Stimulated activated CD8-positive, alpha-beta memory T cell treated with anti-CD3 and anti-CD28 coated beads, Interleukin-2, amount 100 ng/mL, for 1 hour (primary cell): ENCODE results near the gene GAB3.

Source experiments
- DNase-seq, 2 donors: peaks; one replicate each; pipeline ENCODE4 v3.0.0-alpha.2; 2020; ENCODE audit warnings: low read depth in 2 of 2

The GAB3 gene

DNA sequence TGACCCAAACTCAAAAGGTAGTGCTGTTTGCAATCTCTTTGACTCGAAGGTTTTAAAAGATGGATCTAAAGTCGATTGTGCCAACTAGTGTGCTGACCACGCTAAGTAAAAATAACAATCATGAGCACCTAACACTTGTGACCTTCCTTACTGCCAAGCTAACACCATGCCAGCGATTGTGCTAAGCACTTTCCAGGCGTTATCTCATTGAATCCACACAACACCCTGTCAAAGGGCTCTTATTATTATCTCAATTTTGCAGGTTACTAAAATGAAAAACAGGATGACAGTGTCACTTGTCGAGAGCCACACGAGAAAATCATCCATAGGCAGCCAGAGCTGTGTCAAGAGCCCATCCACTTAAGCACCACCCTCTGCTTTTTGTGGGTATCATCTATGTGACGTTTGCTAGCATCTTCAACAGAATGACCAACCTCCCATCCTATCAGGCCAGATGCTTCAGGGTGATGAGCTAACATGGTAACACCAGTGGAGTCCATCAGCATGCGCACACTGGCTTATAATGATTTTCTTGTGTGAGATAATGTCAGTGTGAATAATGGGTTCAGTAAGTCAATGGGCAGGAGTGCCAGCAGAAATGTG lies 893 bp upstream of the GAB3 start:
- DNase-seq: no peak

DNA sequence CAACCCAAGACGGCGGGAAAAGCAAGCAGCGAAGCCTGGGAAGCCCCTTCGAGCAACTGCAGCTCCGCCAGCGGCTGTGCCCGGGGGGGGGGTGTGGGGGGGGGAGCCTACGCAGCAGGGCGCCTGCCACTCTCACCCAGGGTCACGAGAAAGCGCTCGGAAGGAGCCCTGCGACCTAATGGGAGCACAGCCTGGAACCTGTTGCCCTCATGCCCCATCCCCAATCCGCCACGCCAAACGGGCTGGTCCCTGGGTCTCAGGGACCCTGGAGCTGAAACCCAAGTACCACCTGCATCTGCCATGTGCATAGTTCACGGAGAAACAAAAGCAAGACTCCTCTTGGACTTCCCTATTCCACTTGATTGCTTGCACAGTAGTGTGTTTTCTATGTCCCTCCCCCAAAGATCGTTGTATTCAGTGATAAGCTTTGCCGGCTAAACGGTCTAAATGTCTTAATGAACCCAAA lies 359 bp upstream of the GAB3 start:
- DNase-seq: no peak

GRCh38 chrX:154749856-154750255 lies 1.0 kb downstream of the GAB3 start:
- DNase-seq: no peak

DNA sequence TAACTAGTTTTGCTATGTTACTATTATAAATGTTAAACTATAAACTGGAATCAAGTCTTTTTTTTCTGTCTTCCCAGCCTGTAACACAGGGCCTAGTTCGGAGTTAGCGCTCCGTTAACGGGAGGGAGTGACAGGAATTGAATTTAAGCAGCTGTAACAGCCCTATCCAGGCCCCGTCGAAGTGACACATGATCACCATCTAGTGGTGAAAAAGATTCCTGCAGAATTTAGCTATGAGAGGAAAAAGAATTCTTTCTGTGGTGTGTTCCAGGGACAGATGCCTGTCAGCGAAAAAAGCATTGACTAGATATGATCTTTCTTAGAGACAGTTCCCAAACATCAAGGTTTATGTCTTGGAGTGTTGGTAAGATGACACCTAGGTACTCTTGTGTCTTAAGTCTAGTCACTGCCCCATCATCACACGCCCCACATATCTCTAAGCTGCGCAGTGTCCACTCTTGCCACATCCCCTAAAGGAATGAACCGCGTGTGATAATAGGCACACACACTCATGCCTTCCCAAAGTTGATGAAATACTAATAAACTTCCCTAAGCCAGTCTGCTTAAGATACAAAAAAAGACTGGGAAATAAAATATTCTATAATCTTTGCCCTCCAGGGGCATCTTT lies 2.1 kb downstream of the GAB3 start:
- DNase-seq: no peak

DNA sequence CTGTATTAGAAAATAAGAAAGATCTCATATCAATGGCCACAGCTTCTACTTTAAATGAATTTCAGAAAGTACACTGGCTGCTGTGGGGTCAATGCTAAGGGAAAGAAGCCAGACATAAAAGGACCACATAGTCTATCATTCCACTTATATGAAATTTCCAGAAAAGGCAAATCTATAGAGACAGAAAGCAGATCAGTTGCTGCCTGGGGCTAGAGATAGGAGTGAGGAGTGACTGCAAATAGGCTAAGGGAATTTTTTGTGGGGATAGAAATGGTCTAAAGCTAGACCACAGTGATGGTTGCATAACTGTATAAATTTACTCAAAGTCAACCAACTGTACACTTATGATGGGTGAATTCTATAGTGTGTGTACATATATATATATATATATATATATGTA lies 8.3 kb downstream of the GAB3 start:
- no peak for DNase-seq

DNA sequence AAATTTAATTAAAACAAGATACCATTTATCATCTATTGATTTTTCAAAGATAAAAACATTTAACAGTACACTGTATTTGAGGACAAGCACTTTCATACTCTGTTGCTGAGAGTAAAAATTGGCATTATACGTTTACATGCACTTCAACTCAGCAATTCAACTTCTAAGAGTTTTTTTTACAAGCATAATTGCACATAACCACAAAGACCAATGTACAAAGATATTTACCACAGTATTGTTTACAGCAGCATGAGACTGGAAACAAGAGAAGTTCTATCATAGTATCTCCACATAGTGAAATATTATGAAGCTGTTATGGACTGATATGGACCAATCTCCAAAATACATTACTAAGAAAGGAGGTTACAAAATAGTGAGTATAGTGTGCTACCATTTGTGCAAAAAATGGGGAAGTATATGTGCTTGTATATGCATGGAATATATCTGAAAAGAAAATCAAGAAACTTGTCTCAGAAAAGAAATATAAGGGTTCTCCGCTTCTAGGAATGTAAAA lies 10.9 kb downstream of the GAB3 start:
- DNase-seq: no peak

GRCh38 chrX:154738011-154738738 lies 12.7 kb downstream of the GAB3 start:
- no peak for DNase-seq

DNA sequence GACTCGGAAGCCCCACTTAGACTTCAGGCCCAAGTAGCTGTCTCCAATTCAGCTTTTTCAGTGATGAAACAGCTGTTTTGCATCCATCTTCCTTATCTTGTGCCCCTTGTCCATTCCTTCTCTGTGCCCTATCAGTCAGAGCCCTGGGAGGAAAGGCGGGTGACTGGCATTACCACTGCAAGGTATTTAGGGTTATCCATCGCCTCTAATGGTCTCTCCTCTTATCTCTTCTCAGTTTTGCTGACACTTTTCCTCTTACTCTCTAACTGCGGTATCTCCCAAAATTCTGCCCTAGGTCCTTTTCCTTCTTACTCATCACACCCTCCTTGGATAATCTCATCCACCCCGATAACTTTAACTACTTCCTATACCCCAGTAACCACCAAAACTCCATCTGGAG lies 13.7 kb downstream of the GAB3 start:
- no peak for DNase-seq

DNA sequence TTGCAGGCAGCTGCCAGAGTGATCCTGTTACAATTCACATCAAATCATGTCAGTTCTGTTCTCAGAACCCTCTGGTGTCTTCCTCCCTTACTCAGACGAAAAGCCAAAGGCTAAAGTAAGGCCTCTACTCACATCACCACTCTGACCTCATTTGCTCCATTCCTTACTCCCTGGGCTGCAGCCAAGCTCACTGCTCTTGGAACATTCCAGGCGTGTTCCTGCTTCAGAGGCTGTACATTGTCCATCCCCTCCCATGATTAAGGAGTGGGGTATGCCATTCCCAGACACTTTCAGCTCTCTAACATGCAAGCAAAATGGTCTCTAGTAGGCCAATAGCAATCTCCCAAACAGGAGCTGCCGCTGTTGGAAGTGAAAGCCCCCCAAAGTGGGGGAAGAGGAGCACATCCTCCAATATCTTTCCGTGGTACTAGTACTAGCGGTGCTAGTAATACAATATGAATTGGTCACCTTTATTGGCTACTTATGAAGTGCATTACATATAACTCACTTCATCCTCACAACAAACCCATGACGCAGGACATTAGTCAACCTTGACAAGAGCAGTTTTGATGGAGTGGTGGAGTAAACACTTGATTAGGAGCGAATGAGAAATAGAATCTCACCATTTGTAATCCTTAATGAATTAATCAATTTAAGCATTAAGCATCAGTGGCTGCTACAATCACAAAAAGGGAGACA lies 15.0 kb downstream of the GAB3 start:
- DNase-seq: no peak

GRCh38 chrX:154734061-154734781 lies 16.7 kb downstream of the GAB3 start:
- DNase-seq: no peak

DNA sequence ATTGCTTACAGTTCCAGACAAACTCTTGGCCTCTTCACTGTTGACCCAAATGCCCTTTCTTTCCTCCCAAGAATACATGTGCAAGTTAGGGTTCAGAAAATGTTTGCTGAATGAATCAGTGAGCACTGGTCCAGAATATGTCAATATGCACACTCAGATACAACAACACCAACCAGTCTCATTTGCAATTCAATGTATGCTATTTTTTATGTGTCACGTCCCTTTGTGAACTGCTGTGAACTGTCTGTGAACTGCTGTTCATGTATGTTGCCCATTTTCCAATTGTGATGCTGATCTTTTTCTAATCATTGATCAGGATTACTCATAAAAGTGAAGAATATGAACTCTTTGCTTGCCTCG lies 17.8 kb downstream of the GAB3 start:
- DNase-seq: no peak

GRCh38 chrX:154732421-154733065 lies 18.3 kb downstream of the GAB3 start:
- DNase-seq: no peak

- DNase-seq: no peak
These were observed 19.0 kb downstream of the GAB3 start for GRCh38 chrX:154731881-154732280.

- DNase-seq: no peak
These were observed 19.7 kb downstream of the GAB3 start for GRCh38 chrX:154731184-154731583.

DNA sequence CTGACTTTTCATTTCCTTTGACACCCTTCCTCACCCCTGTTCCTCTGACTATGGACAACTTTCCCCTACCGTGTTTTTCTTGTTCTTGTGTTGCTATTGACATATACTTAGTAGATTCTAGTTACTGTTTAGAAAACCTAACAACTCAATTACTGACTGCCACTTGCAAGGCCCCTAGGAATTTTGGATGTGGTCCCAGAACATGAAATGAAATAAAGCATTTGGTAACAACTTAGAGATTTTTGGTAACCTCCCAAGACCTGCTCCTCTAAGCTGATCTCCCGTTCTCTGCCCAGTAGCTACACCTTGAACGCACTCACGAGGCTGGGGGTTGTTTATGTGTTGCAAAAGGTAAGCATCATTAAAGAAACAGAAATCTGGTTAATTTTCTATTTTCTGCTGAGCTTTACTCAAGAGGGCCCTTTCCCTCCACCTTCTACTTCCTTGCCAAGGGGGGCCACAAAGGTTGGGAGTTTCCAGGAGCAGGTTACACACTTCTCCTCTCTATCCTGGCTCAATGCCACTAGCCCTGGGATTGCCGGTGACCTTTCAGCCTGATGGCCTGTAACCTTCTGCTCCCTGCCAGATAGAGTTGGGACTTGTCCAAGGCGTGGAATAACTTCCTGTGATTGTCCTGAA lies 20.5 kb downstream of the GAB3 start:
- DNase-seq: no peak

GRCh38 chrX:154729439-154729838 lies 21.4 kb downstream of the GAB3 start:
- DNase-seq: no peak

GRCh38 chrX:154728431-154729190 lies 22.3 kb downstream of the GAB3 start:
- DNase-seq: no peak

DNA sequence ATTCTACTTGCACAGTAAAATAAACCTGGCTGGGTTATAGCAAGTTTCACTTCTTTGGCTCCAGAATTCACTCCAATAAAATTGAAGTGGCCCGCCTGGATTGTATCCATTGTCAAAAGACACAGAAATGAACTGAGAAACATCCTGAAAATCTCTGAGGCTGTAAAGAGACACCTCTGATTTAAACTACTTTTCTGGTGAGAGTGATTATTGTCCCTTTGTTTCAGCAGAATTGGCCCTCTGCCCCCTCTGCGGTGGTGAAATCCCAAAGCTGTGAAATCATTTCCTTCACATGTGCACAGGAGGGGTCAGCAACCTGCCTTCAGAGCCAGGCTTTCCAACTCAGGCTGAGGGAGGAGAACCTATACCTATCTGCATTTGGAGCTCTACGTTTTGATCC lies 23.0 kb downstream of the GAB3 start:
- no peak for DNase-seq

DNA sequence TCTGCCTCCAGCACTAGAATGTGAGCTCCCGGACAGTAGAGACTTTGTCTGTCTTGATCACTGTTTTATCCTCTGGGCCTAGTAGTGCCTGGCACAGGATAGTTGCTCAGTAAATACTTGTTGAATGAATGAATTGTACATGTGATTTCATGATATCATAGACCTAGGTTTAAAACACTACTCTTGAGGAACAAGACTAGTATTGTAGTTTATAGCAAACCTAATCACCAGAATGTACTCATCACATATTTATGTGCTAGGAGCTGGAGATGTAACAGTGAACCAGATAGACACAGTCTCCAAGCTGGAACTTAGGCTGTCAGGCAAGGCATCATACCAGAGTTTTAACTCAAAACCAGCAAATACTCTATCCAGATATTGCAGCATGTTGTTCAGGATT lies 23.5 kb downstream of the GAB3 start:
- DNase-seq: no peak
